COLO668 (cell line): Measurements from ENCODE around the gene TRIM38.
A peak's percentile ranks its signal among the peaks of the same experiment; 100 is the strongest.
"Not testable (repeated sequence)": the region's sequence is repeated elsewhere in the genome, so short reads cannot be mapped to it uniquely, and the experiment has no call there.

ENCODE experiments used
- DNase-seq: peaks from one replicate; lab custom pipeline; 2025; ENCODE audit not compliant: unreplicated experiment; lab: John Stamatoyannopoulos, UW

TRIM38 gene, protein sequence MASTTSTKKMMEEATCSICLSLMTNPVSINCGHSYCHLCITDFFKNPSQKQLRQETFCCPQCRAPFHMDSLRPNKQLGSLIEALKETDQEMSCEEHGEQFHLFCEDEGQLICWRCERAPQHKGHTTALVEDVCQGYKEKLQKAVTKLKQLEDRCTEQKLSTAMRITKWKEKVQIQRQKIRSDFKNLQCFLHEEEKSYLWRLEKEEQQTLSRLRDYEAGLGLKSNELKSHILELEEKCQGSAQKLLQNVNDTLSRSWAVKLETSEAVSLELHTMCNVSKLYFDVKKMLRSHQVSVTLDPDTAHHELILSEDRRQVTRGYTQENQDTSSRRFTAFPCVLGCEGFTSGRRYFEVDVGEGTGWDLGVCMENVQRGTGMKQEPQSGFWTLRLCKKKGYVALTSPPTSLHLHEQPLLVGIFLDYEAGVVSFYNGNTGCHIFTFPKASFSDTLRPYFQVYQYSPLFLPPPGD

DNA sequence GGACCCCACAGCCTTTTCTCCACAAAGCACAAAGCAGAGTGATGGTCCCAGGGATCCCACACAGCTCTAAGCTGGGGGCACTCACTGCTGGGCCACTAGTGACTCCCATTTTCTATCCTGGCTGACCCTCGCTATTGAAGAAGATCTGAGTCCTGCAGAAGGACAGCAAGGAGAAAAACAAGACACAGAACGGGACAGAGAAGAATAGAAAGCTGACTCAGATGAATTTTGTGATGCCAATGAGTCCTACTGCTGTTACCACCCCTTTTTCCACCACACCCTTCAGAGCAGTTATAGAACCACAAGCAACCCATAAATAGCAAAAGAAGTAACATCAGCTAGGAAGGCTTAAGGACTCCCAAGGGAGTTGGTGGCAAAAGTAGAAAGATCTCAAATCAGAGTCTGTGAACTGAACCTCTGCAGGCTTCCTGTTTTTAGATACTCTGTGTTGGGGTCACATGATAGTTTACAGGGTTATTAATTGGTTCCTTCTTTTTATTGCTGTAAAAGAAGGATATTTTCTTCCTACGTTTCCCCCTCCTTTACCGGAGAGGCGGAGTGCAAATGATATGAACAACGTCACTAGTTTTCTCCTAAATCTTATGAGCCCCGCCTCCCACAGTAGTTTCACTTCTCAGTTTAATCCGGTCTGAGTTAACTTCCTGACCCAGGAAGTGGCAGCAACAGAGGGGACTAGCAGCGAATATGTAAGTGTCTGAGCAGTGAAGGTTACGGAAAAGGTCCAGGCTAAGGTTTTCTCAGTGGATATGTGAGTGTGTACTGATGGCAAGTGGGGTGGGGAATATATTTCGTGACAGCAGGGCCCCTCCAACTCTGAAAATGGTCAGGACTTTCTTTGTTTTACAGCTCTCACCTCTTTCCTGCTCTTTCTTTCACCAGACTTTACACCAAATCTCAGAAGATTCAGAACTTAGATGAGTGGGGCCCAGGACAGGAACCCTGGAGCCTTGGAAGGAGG, at the start of gene TRIM38:
Gene TRIM38 (plus strand): TSS at position 654 of the 979 bp plus-strand sequence. CDS start 3,721 bp downstream, outside the sequence.
- peak; percentile 9 for DNase-seq

DNA sequence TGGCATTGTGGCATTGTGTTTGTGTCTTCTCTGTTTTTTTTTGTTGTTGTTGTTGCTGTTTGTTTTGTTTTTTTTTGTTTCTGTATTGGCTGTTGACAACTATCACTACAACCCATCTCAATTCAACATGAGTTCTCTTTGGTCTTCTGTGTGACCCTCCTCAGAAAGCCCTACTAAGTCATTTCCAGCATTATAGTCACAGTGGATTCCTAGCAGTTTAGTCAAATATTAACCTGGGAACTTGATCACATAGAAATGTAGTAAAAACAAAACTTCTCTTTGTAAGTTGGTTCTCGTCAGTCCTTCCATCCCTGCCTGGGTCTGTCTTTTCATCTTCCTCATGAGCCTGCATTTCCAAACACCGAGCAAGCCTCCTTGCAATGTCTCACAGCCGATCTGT, 48.9 kb upstream of the TRIM38 start:
- no peak for DNase-seq

DNA sequence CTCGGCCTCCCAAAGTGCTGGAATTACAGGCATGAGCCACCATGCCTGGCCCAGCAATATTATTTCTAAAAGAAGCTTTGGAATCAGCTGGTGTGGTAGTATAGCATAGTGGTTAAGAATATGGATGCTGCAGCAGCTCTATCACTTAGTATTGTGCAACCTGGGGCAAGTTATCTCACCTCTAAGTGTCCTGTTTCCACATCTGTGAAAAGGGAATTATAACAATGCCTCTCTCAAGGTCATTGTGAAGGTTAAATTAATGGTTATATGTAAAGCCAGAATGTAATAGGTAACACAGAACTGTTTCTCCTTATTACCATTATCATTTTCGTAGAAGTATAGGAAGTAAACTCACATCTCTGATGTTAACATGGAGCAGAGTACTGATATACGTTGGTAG, 46.3 kb upstream of the TRIM38 start:
- DNase-seq: no peak

DNA sequence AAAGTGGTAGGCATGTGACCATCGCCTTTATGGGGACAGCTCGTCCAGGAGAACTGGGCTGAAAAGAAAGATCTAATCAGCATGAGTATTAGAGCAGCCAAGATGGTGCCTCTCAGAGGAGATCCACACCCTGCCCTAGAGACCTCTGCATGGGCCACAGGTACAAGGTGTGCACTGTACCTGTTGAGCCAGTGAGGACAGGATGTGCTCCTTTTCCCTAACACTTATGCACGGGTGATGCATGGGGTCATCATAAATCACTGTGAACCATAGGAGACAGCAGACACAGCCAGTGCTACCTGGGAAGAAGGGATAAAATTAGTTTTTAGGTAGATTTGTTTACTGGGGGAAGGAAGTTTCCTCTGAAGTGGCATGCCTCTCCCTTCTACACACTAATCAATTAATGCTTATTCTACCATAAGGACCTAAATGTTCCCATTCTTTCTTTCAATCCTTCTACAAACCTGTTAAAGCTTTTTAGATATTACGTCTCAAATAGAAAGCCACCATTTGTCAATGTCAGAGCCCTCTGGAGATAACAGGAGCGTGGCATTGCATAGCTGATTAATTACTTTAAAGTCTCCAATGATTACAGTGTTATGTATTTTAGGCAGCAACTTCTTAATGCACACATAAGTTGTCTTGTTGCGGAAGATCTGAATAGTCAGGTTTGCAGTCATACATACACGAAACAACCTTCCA, 45.7 kb upstream of the TRIM38 start:
- DNase-seq: no peak

DNA sequence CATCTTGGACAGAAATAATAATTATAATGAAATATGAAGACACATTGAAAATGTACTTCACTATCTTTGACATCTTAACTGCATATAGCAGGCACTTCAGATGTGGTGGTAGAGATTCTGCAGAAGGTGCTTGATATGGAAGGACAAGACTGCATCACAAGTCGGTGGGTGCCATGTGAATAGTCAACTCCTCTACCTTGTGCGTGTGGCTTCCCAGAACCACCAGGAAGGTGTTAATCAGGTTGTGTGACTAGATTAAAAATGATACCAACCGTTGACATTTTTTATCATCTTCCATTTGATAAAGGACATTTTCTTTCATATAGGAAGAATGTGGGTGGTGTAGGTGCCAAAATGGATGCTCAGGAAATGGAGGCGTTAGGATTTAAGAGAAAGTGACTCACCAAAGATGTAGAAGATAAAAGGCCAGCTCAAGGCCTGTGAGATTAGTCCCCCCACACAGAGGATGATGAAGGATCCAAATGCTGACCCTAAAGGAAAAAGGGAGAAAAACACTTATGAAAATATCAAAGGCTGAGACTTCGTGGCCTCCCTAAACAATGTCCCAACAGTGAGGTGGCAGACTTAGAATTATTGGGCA, 44.4 kb upstream of the TRIM38 start:
- DNase-seq: no peak

DNA sequence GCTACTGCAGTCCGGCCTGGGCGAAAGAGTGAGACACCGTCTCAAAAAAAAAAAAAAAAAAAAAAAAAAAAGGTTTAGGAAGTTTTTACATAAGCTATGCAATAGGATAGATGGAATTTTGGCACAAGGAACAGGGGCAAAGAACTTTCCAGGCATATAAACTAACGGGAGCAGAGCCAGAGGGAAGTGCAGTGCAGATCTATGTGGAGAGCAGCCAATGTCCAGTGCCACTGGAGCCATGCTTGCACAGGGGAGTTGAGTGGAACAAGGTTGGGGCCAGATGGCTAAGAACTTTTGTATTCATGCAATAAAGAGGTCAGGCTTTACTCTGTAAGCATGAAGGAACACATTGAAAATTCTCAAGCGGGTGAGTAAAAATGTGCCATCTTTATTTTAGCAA, 42.9 kb upstream of the TRIM38 start:
- no peak for DNase-seq

DNA sequence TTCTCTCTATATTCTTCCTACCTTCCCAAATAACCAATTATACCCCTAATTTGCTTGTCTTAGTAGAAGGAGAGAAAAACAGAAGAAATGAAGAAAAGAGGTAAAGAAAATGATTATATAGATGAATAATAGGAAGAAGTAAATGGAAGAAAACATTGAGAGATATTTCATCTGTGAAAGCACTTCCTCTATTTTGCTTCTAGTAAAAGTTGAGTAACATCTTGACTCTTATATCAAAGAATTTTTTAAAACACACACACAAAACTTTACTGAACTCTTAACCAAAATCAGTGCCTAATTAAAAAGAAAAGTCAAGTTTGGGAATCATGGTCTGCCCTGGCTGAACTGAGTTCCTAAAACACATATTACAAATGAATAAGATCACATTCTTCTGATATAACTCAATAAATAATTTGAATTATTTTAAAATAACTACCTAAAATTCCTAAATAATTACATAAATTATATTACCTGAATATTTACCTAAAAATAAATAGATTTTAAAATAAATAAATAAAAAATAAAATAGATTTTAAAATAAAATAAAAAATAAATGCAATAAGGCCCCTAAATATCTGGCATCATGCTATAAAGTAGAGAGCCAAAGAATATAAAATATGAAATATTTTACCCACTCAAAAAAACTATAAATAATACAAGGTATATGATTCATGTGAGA, 40.9 kb upstream of the TRIM38 start:
- no peak for DNase-seq

DNA sequence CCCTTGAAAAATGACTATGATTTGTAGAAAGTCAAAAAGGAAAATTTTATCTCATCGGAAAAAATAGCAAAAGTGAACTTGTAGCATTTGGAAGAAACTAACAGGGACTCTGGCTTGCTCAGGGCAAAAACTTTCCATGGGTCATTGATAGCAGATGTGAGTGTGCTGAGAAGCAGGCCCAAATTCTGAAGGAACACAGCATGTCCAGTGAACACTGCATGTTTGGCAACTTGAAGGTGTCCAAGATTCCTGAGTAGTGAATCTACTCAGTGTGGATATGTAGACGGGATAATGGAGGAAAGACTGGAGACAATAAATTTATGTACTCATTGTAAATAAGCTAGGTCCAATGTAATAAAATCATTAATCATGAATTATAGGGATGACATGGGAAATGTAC, 40.3 kb upstream of the TRIM38 start:
- DNase-seq: no peak

DNA sequence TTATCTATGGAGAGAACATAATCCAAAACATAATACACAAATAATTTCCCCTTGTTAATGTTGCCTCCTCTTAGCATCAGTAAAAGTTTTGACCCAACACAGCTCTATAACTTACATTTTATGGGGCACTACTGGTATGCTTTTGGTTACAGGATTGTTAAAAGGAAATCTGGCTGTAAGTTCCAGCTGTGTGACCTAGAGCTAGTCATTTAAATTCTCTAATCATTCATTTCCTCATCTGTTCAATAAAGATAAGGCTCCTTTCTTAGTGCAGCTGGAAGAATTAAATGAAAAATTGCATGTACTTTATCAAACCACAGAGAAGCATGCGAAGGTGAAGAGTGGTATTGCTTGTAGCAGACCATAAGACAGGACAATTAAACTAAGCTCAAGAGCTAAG, 36.7 kb upstream of the TRIM38 start:
- no peak for DNase-seq

DNA sequence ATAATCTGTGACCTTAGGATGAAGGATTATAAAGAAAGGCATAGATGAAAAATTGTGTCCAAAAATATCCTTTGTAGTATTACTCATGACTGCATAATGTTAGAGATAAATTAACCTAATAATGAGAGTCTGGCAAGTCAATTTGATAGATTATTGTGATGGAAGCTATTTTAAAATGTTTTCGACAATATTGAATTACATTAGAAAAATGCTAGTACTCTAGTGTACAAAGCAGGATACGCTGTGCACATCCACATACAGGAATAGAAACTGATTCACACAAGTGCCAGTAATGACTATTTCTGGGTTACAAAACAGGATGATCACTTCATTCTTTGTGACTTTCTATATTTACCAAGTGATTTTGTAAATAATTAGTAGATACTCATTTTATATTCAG, 35.4 kb upstream of the TRIM38 start:
- DNase-seq: no peak

DNA sequence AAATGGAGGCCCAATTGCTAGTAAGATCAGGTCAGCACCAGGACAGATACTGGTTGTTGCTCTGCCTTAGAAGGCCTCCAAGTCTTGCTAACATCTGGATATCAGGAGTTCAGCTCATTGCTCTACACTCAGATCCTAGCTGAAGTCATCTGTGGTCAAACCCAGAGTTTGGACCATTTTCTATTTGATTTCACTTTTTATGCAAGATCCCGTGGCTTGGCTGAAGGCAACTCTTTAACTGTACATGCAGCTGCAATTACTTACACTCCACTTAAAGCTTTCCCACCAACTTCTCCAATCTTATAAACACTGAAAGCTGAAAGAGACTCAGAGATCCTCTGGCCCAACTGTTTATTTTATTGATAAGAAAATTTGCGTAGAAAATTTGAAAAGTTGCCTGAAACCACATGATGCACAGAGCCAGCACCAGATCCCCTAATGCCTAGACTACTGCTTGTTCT, 34.8 kb upstream of the TRIM38 start:
- no peak for DNase-seq

DNA sequence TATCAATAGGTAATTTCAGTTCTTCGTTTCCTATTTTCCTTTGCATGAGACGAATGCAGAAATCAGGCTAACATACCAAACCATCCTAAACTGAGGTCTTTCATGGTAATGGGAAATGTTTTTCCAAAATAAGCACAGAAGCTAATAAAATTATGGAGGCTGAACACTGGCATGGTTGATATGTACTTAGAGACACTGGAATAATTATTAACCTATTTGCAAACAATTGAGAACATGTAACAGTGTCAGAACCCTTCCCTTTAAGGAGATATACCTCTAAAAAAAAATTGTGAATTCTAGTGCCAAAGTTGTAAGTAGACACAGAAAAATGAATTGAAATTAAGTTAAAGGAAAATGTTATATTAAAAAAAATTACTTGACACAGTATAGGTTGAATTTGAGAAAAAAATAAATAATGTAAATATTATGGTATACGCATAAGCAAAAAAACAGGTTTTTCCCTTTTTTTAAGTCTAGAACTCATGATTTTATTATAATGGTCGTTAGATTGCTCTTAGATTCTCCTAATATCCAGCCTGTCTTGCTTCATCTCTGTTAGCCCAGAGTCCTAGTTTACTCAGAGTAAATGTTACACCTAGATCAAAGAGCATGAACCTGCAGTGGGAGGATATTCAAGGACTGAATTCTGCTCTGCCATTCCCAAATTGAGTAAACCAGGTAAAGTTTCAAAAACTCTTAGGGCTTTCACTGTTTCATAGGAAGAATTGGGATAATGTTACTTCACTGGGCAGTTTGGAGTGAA, 33.9 kb upstream of the TRIM38 start:
- DNase-seq: no peak

DNA sequence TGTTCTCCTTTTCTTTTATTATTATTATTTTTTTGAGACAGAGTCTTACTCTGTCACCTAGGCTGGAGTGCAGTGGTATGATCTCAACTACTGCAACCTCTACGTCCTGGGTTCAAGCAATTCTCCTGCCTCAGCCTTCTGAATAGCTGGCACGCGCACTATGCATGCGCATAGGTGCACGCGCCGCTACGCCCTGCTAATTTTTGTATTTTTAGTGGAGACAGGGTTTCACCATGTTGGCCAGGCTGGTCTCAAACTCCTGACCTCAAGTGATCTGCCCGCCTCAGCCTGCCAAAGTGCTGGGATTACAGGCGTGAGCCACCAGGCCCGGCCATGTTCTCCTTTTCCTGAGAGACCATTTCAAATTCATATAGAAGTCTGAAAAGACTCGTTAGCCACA, 32.8 kb upstream of the TRIM38 start:
- DNase-seq: not testable (repeated sequence)

DNA sequence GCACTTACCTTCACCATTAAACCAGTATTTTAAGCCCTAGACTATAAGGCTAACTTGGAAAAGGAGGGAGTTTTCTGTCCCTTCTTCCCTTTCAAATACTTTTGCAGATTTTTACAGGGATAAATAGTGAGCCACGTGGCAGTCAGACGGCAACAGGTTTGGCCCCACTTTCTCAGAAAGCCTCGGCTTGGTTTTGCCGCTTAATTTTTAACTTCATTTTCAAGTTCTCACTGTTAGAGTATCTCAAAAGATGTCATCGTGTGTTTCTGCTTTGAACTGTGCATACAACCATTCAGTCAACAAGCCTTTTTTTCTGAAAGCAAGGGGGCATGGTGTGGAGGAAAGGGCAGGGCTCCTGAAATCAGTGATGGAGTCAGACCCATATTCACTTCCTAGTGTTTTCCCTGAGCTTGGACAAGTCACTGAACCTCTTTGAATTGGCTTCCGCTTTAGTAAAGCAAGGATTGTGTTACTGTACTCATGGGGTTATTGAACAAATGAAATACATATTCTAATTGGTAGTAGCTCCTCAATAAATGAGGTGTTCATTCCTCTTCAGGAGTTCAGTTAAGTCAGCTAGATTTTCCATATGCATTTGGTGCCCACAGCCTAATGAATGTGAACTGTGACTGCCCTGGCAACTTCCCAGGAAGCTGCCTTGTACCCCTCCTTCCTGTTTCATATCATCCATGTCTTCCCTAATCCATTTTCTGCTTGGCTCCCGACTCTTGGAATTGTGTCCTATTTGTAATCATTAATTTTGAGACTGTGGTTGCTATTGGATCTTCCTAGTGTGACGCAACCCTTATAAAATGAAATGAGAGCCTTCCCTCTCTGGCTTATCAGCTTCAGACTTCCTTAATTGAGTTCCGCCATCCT, 31.8 kb upstream of the TRIM38 start, which contains the start of gene SLC17A2:
Gene SLC17A2 (minus strand): TSS at position 160 of the 879 bp plus-strand sequence. CDS start 4,895 bp downstream, outside the sequence.
- DNase-seq: no peak

DNA sequence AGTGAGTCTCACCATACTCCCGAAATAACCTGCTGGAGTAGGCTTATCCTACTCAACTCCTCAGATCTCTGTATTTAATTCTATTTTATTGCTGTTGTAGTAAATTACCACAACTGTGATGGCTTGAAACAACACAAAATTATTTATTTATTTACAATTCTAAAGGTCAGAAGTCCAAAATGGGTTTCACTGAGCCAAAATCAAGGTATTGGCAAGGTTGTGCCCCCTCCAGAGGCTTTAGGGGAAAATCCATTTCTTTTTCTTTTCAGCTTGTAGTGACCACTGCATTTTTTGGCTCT, 31.2 kb upstream of the TRIM38 start:
- DNase-seq: no peak

DNA sequence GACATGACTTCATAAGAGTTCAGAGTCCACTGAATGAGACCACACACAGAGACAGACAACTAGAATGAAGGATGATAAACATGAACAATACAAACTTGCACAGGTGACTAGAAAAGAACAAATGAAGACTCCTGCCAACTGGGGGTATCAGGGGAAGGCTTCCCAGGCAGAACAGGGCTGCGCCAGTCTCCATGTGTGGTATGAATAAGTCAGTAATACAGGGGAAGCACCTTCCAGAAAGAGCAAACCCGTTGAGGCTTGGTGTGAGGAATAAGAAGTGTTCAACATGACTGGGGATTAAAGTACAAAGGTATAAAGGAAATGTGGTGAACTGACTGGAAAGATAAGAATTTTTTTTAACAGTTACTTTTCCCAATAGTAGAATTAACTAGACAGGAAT, 28.4 kb upstream of the TRIM38 start:
- DNase-seq: no peak

DNA sequence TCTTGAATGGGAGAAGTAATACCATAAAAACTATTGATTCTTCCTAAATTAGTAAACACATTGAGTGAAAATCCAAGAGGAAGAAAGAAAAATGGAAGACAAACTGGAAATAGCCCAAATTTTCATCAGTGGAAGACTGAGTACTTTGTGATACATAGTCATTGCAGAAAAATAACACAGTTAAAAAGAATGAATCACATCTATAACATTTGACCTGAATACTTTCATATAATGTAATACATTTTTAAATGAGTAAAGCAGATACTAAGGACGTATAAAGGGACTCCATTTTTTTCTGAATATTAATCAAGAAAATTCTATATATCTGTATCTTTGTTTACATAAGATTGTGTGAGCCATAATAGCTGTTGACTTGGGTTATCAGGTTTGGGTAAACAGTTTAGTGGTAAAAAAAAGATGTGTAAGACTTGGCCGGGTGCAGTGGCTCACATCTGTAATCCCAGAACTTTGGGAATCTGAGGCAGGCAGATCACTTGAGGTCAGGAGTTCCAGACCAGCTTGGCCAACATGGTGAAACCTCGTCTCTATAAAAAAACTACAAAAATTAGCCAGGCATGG, 27.8 kb upstream of the TRIM38 start:
- no peak for DNase-seq

DNA sequence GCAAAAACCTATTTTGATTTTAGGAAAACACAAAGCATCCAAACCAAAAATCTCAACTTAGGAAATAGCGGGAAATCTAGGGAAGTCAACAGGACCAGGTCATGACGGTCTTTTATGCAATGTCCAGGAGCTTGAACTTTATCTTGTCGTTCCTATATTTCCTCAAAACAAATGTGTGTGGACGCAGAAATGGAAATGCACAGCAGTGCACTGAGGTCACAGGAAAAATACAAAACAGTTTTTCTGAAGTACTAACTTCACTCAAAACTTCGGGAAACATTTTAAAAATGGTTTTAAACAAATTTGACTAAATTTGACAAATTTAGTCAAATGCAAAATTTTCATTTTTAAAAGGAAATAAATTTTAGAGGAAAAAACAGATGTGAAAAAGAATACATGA, 26.6 kb upstream of the TRIM38 start:
- DNase-seq: no peak
